Putamen (tissue), 1 donor: ENCODE data around the gene PDGFD.

ENCODE experiments used
- DNase-seq: peaks from one replicate; pipeline ENCODE4 v3.0.0-alpha.2; 2016; ENCODE audit warnings: low spot score

Gene PDGFD

GRCh38 chr11:103920449-103920848 is 243.5 kb downstream of the PDGFD start:
- no peak for DNase-seq

DNA sequence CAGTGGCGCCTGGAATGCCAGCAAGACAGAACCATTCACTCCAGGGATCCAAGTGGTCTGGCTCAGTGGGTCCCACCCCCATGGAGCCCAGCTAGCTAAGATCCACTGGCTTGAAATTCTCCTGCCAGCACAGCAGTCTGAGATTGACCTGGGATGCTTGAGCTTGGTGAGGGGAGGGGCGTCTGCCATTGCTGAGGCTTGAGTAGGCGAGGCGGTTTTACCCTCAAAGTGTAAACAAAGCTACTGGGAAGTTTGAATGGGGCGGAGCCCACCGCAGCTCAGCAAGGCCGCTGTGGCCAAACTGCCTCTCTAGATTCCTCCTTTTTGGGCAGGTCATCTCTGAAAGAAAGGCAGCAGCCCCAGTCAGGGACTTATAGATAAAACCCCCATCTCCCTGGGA is 253.2 kb downstream of the PDGFD start:
- no peak for DNase-seq

GRCh38 chr11:103907548-103908455 is 256.1 kb downstream of the PDGFD start:
- DNase-seq, result no peak

DNA sequence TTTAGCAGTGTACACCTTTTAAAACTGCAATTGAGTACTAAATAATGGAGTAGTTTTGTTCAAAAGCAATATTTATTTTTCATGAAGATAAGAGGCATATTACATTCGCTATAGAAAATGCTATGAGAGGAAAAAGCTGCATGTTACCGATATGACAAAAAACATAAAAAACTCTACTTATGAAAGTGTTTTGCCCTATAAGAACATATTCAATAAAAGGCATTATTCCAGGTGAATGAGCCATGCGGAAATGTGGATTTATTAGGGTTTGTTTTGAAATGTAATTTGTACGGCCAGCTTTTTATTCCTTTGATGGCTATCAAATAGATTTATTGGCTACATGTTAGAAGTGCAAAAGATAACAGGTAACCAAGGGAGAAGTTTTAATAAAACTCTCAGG is 256.8 kb downstream of the PDGFD start:
- DNase-seq, result no peak

DNA sequence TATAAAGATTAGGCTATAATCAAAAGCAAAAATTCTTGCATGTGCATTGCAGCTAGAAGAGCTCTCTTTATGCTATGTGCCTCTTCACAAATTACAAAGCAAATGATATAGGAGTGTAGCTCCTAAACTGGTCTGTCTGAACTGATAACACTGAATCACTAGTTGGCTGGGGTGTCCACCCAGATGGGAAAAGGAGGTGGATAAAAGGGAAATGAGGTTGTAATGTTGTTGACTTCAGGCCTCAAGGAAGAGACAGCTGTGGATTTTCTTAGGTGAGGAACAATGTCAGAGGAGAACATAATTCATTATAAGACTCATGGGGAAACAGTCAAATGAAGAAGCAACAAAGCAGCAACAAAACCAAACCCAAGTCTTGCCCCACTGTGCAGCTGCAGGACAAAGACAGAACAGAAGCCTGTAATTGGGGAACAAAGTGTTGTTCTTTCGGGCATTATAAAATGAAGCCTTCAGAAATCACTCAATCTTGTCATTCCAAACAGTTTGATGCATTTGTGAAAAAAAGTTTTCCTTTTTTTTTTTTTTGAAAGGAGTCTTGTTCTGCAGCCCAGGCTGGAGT is 257.6 kb downstream of the PDGFD start:
- DNase-seq, result peak; percentile 39

DNA sequence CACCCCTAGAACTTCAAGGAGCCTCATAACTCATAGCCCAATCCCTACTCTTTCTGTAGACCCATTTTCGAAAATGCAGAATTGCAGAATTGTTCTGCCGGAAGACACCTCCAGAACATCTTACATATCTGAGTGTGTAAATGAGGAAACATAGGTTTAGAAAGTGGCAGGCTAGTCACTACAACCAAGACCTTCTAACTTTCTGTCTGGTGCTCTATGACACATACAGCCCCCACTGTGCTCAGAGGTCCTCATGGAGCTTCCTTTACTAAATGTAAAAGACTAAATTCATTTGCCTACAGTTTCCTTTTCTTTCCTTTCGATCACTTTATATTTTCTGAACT is 259.7 kb downstream of the PDGFD start:
- no peak for DNase-seq

- DNase-seq, result no peak
These were observed 260.2 kb downstream of the PDGFD start for GRCh38 chr11:103903621-103904323.

DNA sequence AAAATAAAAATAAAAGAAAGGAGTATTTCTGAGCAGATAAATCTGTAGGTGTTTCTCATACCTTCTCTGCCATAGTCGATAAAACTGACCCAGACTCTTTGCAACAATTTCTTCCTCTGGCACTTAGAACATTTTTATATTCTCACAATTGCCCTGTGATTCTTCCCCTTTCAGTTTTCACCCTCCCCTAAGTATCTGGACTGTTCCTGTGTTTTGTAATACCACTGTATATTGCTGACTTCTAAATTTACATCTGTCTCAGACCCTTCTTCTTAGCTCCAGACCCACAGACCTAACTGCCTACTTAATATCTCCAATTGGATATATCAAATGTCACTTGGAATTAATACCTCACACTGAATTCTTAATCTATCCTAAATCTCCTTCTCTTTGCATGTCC is 261.0 kb downstream of the PDGFD start:
- no peak for DNase-seq

GRCh38 chr11:103901656-103902055 is 262.3 kb downstream of the PDGFD start:
- DNase-seq, result no peak

DNA sequence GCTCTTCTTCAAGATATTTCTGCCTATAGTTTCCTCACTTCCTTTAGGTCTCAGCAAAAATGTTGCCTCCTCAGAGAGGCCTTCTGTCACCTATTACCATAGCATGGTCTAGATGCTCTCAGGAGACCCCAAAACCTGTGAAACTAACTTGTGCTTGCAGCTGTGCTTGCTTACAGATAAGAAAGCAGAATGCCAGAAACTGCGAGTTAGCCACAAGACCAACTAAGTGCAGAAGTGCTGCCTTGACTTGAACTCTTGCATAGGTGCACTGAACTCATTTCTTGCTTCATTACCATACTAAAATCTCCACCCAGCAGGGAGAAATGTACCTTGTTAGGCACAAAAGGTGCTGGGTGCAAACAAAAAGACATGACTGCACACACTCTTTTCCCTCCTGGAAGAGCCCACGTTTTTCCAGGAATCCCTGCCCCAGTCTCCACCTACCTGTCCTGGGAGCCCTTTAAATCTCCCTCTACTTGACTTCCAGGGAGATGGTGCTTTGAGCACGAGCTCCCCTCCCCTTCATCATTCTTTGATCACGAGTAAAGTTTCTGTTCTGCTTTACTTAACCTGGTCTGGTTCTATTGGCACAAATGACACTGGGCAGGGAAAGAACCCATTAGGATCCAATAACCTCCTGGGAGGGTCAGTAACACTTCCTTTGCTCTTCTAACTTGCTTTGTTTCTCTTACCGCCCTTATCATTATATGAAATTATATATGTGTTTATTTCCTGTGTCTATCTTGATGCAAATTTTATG is 265.2 kb downstream of the PDGFD start:
- no peak for DNase-seq

DNA sequence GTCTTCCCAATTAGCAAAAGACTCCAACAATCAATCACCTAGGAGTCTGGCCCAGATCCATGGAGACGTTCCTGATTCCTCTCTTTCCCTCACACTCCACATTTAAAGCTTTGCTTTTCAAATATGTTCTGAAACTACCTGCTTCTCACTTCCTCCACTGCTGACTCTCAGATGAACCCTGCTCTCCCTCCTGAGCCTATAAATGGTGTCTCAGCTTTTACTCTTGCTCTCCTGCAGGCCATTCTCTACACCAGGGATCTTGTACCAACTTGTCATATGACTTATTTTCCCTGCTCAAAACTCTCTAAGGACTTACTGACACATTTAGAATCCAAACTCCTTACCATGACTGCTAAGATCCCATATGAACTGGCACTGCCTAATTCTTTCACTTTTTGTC is 265.9 kb downstream of the PDGFD start:
- no peak for DNase-seq

GRCh38 chr11:103897160-103897936 is 266.6 kb downstream of the PDGFD start:
- no peak for DNase-seq

DNA sequence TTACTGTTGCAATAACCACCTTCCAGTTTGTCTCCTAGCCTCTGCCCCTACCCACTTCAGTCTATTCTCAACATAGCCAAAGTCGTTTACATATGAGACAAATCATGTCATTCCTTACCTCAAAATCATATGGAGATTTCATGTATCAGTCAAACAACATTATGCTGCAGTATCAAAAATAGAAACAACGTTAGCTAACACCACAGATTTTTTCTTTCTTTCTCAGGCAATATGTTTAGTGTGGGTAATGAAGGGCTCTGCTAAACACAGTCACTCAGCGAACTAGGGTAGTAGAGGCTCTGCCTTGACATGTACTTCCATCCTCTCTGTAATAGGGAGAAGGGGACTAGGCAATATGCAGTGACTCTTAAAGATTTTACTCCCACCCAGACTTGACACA is 268.8 kb downstream of the PDGFD start:
- DNase-seq, result no peak

DNA sequence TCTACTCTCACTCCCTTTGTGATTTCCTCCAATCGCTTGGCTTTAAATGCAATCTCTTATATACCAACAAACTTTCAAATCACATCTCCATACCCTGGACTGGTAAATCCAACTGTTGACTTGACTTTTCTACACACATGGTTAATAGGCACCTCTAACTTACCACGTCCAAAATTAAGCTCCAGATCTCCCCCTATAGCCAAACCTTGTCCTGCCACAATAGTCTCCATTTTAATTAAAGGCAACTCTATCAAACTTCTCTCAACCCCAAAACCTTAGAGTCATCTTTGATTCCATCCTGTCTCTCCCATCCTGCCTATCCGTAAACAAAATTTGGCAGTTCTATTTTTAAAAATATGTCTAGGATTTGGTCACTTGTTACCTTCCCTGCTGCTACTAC is 269.3 kb downstream of the PDGFD start:
- DNase-seq, result no peak

- DNase-seq, result no peak
These were observed 269.9 kb downstream of the PDGFD start for GRCh38 chr11:103894034-103894433.

- DNase-seq, result no peak
These were observed 270.6 kb downstream of the PDGFD start for GRCh38 chr11:103893371-103893770.

- DNase-seq, result no peak
These were observed 271.3 kb downstream of the PDGFD start for GRCh38 chr11:103892603-103893002.

GRCh38 chr11:103890654-103891053 is 273.3 kb downstream of the PDGFD start:
- DNase-seq, result no peak

- no peak for DNase-seq
These were observed 274.3 kb downstream of the PDGFD start for GRCh38 chr11:103889679-103890078.

DNA sequence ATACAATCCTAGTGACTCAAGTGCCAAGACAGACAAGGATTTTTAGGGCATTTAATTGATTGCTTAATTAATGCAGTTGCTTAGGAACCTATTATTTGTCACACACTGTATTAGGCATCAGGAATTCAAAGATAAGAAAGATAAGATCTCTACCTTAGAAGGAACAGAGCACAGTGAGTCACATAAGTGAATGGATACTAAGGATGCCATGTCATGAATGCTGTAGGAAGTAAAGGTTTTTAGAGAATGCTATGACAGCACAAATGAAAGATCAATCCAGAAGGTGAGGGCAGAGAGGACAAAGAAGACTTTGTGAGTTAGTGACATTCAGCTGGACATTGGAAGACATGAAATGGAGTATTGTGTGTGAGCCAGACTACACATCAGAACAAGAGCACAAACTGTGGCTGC is 275.4 kb downstream of the PDGFD start:
- peak; percentile 77 for DNase-seq

DNA sequence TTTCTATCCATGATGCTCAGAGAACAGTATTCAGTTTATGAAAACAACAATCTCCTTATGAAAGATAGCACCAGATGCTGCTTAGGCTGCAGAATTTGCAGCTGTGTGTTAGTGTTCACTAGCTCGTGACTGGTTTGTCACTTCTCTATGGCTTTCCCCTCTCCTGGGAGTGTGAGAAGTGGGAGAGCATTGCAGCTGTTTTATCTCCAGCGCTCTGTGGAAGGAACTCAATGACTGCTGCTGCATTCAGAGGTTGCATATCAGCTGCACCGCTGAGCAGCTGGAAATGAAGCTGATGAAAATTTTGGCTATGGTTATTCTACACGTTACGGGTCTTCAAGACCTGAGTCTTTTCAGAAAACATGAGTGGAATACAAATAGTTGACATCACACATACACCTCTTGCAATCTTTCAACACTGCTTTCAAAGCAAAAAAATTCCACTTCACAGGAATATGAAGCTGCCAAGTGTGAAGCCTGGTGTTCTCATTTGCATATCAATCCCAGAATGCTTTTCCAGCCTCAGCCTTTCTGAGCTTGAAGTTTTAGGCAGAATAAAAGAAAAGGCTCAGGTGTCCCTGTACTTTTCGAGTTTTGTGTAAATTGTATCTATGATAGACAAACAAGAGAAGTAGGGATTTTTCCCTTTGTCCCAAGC is 276.8 kb downstream of the PDGFD start:
- DNase-seq, result peak; percentile 74
